Pulmonary artery endothelial cell (primary cell): Measurements from ENCODE around the gene HHIPL1. TPM values are rescaled to one million over a fixed set of nuclear protein-coding genes. Genes with fewer than 3 reads are reported as not detected.
"Not testable (repeated sequence)": the region's sequence is repeated elsewhere in the genome, so short reads cannot be mapped to it uniquely, and the experiment has no call there.

Source experiments
- DNase-seq: peaks from one replicate; pipeline ENCODE4 v3.0.0-alpha.2; 2011; ENCODE audit warnings: low read depth, low spot score
- total RNA-seq: library from RNA; depleted of rRNA; stranded (reverse); fragments of >200 nt; gene quantifications from 2 replicates; pipeline ENCODE4 v1.2.3, GENCODE V29; 2014

The HHIPL1 gene
- total RNA-seq, 1 donor from 2014 or later, result 2.2 TPM

GRCh38 chr14:99660006-99660566 lies 15.2 kb downstream of the HHIPL1 start:
- no peak for DNase-seq

GRCh38 chr14:99660794-99661193 lies 15.9 kb downstream of the HHIPL1 start:
- no peak for DNase-seq

- not testable (repeated sequence) for DNase-seq
These were observed 16.3 kb downstream of the HHIPL1 start for GRCh38 chr14:99661206-99661605.

- no peak for DNase-seq
These were observed 17.9 kb downstream of the HHIPL1 start for GRCh38 chr14:99662846-99663245.

- DNase-seq, result no peak
These were observed 18.6 kb downstream of the HHIPL1 start for GRCh38 chr14:99663386-99664057.

GRCh38 chr14:99664058-99664936 lies 19.4 kb downstream of the HHIPL1 start:
- no peak for DNase-seq

GRCh38 chr14:99664937-99665273 lies 20.0 kb downstream of the HHIPL1 start:
- no peak for DNase-seq

- no peak for DNase-seq
These were observed 21.6 kb downstream of the HHIPL1 start for GRCh38 chr14:99666533-99666932.

GRCh38 chr14:99667045-99667444 lies 22.1 kb downstream of the HHIPL1 start:
- DNase-seq, result no peak

GRCh38 chr14:99667821-99668220 lies 22.9 kb downstream of the HHIPL1 start:
- no peak for DNase-seq

- no peak for DNase-seq
These were observed 23.7 kb downstream of the HHIPL1 start for GRCh38 chr14:99668307-99669295.

GRCh38 chr14:99670361-99671234 lies 25.7 kb downstream of the HHIPL1 start:
- DNase-seq, result no peak

- DNase-seq, result no peak
These were observed 26.6 kb downstream of the HHIPL1 start for GRCh38 chr14:99671235-99672224.

GRCh38 chr14:99672506-99673304 lies 27.8 kb downstream of the HHIPL1 start:
- DNase-seq, result no peak

- DNase-seq, result no peak
These were observed 28.6 kb downstream of the HHIPL1 start for GRCh38 chr14:99673305-99674063.

GRCh38 chr14:99674064-99674650 lies 29.2 kb downstream of the HHIPL1 start:
- no peak for DNase-seq

GRCh38 chr14:99674776-99675381 lies 29.9 kb downstream of the HHIPL1 start:
- DNase-seq, result no peak
